ENCODE results near the gene STX8. TPM values are rescaled to one million over a fixed set of nuclear protein-coding genes. Genes with fewer than 3 reads are reported as not detected.

STX8 gene
- total and polyA plus RNA-seq, 4 donors = 14.7 to 39.5 (median 28.7) TPM

DNA sequence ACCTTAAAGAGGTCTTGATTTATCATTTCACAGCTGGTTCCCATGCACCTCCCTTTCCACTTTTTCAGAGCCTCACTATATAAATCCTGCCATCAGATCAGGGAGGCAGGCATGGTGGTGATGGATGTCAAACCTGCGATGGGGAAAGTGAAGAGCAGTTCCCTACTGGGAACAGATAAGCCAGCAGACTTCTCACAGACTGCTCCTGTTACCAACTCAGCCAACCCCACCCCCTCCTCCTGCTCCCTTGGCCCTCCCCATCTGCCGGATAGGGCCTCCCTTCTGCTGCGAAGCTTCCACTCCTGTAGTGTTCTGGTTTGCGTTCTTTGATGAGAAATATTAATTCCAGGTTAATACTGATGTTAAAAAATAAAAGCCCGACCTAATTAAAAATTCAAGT lies 232.1 kb downstream of the STX8 start:
- Histone ChIP-seq H3K36me3 (ENCODE audit: control insufficient read depth in 4 of 4, insufficient read depth in 3 of 4, low read depth in 1 of 4, low read length in 3 of 4) (no peaks in the 10 kb centered on the region), H3K4me1 (ENCODE audit: control insufficient read depth in 4 of 4, insufficient read depth in 4 of 4, low read length in 3 of 4) (no peaks in the 10 kb centered on the region), H3K9me3 (ENCODE audit: control insufficient read depth in 4 of 4, low read length in 3 of 4) (no peaks in the 10 kb centered on the region), H3K9ac (ENCODE audit: low read depth in 1 of 2, low read length in 2 of 2) (no peak overlapping the region), H3K27ac (ENCODE audit: low read depth in 1 of 2, low read length in 2 of 2) (no peak overlapping the region), H3K4me3 (ENCODE audit: low read depth in 1 of 3, low read length in 3 of 3) (no peak overlapping the region), H3K27me3 (ENCODE audit: control insufficient read depth in 4 of 4, insufficient read depth in 4 of 4, low read length in 3 of 4) (no peaks in the 10 kb centered on the region)
- 89% methylated on average over 5 of the region's 5 CpGs for WGBS
- no peak for TF ChIP-seq GABPA (IDR thresholded peaks at IDR 0.05 in 1 of 2, conservative IDR thresholded peaks at IDR 0.05 in 1 of 2)
- no peak for TF ChIP-seq FOXA2 (IDR thresholded peaks at IDR 0.05)
- DNase-seq (ENCODE audit: low spot score) = no peak

DNA sequence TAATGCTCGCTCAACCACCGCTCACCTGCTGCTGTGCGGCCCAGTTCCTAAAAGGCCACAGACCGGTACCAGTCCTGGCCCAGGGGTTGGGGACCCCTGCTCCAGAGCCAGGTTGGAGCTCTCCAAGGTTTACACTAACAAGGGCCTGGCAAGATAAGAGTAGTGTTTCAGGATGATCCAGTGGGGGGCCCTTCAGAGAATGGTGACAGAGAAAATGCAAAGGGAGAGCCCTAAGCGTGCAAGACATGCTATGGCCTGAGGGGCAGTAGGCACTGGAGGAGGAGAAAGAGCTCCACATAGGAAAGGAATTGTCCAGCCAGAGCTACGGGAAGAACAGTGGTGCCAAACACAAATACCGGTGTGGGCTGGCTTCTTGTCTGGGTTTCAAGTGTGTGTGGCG lies 233.4 kb downstream of the STX8 start:
- no peak for TF ChIP-seq RXRA (IDR thresholded peaks at IDR 0.05)
- TF ChIP-seq JUND (IDR thresholded peaks at IDR 0.05) = no peak
- TF ChIP-seq, protein P1, sequence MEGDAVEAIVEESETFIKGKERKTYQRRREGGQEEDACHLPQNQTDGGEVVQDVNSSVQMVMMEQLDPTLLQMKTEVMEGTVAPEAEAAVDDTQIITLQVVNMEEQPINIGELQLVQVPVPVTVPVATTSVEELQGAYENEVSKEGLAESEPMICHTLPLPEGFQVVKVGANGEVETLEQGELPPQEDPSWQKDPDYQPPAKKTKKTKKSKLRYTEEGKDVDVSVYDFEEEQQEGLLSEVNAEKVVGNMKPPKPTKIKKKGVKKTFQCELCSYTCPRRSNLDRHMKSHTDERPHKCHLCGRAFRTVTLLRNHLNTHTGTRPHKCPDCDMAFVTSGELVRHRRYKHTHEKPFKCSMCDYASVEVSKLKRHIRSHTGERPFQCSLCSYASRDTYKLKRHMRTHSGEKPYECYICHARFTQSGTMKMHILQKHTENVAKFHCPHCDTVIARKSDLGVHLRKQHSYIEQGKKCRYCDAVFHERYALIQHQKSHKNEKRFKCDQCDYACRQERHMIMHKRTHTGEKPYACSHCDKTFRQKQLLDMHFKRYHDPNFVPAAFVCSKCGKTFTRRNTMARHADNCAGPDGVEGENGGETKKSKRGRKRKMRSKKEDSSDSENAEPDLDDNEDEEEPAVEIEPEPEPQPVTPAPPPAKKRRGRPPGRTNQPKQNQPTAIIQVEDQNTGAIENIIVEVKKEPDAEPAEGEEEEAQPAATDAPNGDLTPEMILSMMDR (IDR thresholded peaks at IDR 0.05; ENCODE audit: low read depth, low read length, missing input control) = no peak
- TF ChIP-seq EGR1 (IDR thresholded peaks at IDR 0.05; ENCODE audit: low read depth in 2 of 2) = no peak
- TF ChIP-seq FOXA1 (IDR thresholded peaks at IDR 0.05) = no peak
- TF ChIP-seq, protein P2, sequence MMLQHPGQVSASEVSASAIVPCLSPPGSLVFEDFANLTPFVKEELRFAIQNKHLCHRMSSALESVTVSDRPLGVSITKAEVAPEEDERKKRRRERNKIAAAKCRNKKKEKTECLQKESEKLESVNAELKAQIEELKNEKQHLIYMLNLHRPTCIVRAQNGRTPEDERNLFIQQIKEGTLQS (IDR thresholded peaks at IDR 0.05) = no peak
- TF ChIP-seq YY1 (IDR thresholded peaks at IDR 0.05) = no peak
- TF ChIP-seq TAF1 (conservative IDR thresholded peaks at IDR 0.05) = no peak
- TF ChIP-seq SP1 (IDR thresholded peaks at IDR 0.05) = no peak
- no peak for TF ChIP-seq RAD21 (IDR thresholded peaks at IDR 0.05)
- TF ChIP-seq, protein P3, sequence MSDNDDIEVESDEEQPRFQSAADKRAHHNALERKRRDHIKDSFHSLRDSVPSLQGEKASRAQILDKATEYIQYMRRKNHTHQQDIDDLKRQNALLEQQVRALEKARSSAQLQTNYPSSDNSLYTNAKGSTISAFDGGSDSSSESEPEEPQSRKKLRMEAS (IDR thresholded peaks at IDR 0.05) = no peak
- TF ChIP-seq, protein P4, sequence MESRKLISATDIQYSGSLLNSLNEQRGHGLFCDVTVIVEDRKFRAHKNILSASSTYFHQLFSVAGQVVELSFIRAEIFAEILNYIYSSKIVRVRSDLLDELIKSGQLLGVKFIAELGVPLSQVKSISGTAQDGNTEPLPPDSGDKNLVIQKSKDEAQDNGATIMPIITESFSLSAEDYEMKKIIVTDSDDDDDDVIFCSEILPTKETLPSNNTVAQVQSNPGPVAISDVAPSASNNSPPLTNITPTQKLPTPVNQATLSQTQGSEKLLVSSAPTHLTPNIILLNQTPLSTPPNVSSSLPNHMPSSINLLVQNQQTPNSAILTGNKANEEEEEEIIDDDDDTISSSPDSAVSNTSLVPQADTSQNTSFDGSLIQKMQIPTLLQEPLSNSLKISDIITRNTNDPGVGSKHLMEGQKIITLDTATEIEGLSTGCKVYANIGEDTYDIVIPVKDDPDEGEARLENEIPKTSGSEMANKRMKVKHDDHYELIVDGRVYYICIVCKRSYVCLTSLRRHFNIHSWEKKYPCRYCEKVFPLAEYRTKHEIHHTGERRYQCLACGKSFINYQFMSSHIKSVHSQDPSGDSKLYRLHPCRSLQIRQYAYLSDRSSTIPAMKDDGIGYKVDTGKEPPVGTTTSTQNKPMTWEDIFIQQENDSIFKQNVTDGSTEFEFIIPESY (IDR thresholded peaks at IDR 0.05) = no peak
- TF ChIP-seq, protein P5, sequence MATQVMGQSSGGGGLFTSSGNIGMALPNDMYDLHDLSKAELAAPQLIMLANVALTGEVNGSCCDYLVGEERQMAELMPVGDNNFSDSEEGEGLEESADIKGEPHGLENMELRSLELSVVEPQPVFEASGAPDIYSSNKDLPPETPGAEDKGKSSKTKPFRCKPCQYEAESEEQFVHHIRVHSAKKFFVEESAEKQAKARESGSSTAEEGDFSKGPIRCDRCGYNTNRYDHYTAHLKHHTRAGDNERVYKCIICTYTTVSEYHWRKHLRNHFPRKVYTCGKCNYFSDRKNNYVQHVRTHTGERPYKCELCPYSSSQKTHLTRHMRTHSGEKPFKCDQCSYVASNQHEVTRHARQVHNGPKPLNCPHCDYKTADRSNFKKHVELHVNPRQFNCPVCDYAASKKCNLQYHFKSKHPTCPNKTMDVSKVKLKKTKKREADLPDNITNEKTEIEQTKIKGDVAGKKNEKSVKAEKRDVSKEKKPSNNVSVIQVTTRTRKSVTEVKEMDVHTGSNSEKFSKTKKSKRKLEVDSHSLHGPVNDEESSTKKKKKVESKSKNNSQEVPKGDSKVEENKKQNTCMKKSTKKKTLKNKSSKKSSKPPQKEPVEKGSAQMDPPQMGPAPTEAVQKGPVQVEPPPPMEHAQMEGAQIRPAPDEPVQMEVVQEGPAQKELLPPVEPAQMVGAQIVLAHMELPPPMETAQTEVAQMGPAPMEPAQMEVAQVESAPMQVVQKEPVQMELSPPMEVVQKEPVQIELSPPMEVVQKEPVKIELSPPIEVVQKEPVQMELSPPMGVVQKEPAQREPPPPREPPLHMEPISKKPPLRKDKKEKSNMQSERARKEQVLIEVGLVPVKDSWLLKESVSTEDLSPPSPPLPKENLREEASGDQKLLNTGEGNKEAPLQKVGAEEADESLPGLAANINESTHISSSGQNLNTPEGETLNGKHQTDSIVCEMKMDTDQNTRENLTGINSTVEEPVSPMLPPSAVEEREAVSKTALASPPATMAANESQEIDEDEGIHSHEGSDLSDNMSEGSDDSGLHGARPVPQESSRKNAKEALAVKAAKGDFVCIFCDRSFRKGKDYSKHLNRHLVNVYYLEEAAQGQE (IDR thresholded peaks at IDR 0.05) = no peak
- TF ChIP-seq NR2F2 (IDR thresholded peaks at IDR 0.05) = no peak
- no peak for TF ChIP-seq FOXA2 (IDR thresholded peaks at IDR 0.05)
- no peak for TF ChIP-seq HNF4A (conservative IDR thresholded peaks at IDR 0.05)
- no peak for TF ChIP-seq GABPA (IDR thresholded peaks at IDR 0.05 in 1 of 2, conservative IDR thresholded peaks at IDR 0.05 in 1 of 2)
- TF ChIP-seq HNF4G (IDR thresholded peaks at IDR 0.05) = no peak
- Histone ChIP-seq H3K9ac (ENCODE audit: low read depth in 1 of 2, low read length in 2 of 2) (no peak overlapping the region), H3K36me3 (ENCODE audit: control insufficient read depth in 4 of 4, insufficient read depth in 3 of 4, low read depth in 1 of 4, low read length in 3 of 4) (no peaks in the 10 kb centered on the region), H3K4me1 (ENCODE audit: control insufficient read depth in 4 of 4, insufficient read depth in 4 of 4, low read length in 3 of 4) (no peaks in the 10 kb centered on the region), H3K9me3 (ENCODE audit: control insufficient read depth in 4 of 4, low read length in 3 of 4) (no peaks in the 10 kb centered on the region), H3K27ac (ENCODE audit: low read depth in 1 of 2, low read length in 2 of 2) (no peak overlapping the region), H3K4me3 (ENCODE audit: low read depth in 1 of 3, low read length in 3 of 3) (no peak overlapping the region), H3K27me3 (ENCODE audit: control insufficient read depth in 4 of 4, insufficient read depth in 4 of 4, low read length in 3 of 4) (no peaks in the 10 kb centered on the region)
- WGBS = 96% methylated on average over 8 of the region's 8 CpGs
- no peak for DNase-seq (ENCODE audit: low spot score)

Measured in liver (tissue), 9 donors.